Activated naive CD4-positive, alpha-beta T cell treated with anti-CD3 and anti-CD28 coated beads, Interleukin-2, amount 50 U/mL, for 24 hours (primary cell): ENCODE measurements around the gene CSMD2.

Experiments used
- H3K27ac Mint-ChIP-seq: one replicate; pipeline ENCODE4 v1.8.0; 2021; ENCODE audit warnings: mild to moderate bottlenecking, mixed read lengths
- H3K27me3 Mint-ChIP-seq: one replicate; pipeline ENCODE4 v1.8.0; 2021; ENCODE audit warnings: mixed read lengths
- H3K36me3 Mint-ChIP-seq: one replicate; pipeline ENCODE4 v1.8.0; 2021; ENCODE audit warnings: mixed read lengths
- H3K4me1 Mint-ChIP-seq: one replicate; pipeline ENCODE4 v1.8.0; 2021; ENCODE audit warnings: mixed read lengths
- H3K4me3 Mint-ChIP-seq: one replicate; pipeline ENCODE4 v1.8.0; 2021; ENCODE audit warnings: mild to moderate bottlenecking, mixed read lengths
- H3K9me3 Mint-ChIP-seq: one replicate; pipeline ENCODE4 v1.8.0; 2021; ENCODE audit warnings: mixed read lengths

The CSMD2 gene

DNA sequence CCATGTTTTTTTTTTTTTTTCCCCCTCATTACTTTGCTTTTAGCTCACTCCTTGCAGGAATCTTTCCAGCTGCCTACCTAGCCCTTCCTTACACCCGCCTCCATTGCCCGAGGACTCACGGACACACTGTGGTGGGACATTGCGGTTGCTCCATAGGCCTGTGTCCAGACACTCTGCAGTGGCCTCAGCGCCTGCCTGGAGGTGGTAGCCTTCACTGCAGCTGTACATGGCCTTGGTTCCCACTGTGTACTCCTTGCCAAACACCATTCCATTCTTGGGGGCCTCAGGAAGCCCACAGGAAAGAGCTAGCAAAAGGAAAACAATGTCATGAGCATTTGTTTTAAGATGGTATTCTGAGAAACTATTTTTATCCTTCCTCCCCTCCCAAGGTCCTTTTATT lies 592.6 kb downstream of the CSMD2 start:
- Mint-ChIP-seq H3K4me1 (no peaks in the 10 kb centered on the region), H3K36me3 (no peaks in the 10 kb centered on the region), H3K9me3 (no peaks in the 10 kb centered on the region), H3K27ac (no peak overlapping the region), H3K27me3 (peaks cover 21% of the 10 kb centered on the region), H3K4me3 (no peak overlapping the region)

DNA sequence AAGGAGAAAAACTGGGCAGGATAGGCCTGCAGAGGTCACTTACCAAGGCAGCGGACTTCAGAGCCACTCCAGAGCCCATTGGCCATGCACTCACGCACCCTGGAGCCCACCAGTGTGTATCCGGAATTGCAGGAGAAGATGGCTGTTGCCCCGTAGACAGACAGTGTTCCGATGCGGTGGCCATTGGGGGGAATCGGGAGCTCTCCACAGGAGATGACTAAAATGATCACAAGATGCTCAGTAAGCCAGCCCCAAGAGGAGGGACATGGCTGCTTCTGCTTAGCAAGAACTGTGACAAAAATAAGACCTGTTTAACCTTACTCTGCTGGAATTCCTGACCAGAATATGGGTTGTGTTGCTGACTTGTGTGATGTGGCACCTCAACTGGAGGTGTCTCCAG lies 595.7 kb downstream of the CSMD2 start:
- Mint-ChIP-seq H3K4me3 (no peak overlapping the region), H3K4me1 (no peaks in the 10 kb centered on the region), H3K36me3 (no peaks in the 10 kb centered on the region), H3K9me3 (no peaks in the 10 kb centered on the region), H3K27me3 (peaks cover 23% of the 10 kb centered on the region), H3K27ac (no peak overlapping the region)

GRCh38 chr1:33563699-33564098 lies 601.3 kb downstream of the CSMD2 start:
- H3K4me1 Mint-ChIP-seq = no peaks in the 10 kb centered on the region
- no peaks in the 10 kb centered on the region for H3K36me3 Mint-ChIP-seq
- no peak overlapping the region for H3K27ac Mint-ChIP-seq
- H3K9me3 Mint-ChIP-seq = no peaks in the 10 kb centered on the region
- no peak overlapping the region for H3K4me3 Mint-ChIP-seq
- peaks cover 10% of the 10 kb centered on the region for H3K27me3 Mint-ChIP-seq

- Mint-ChIP-seq H3K4me1 (no peaks in the 10 kb centered on the region), H3K27ac (no peak overlapping the region), H3K4me3 (no peak overlapping the region), H3K9me3 (no peaks in the 10 kb centered on the region), H3K36me3 (no peaks in the 10 kb centered on the region), H3K27me3 (peaks cover 10% of the 10 kb centered on the region)
These were observed 602.5 kb downstream of the CSMD2 start for GRCh38 chr1:33562563-33562962.

DNA sequence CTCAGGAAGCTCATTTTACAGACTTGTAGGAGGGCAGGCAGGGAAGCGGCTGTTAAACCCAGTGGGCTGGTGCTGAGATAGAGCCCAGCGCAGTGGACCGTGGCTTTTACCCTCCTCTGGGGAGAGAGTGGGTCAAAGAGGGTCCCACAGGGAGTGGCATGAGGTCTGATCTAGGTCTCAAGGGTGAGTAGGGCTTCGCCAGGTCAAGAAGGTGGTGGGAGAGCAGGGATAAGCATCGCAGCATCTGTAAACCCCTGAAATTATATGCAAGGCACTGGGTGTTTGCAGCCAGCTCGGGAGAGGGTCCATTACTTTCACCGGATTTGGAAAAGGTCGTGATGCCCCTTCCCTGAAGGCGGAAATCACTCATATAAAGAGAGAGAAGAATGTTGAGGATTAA lies 603.5 kb downstream of the CSMD2 start:
- peaks cover 9% of the 10 kb centered on the region for H3K27me3 Mint-ChIP-seq

DNA sequence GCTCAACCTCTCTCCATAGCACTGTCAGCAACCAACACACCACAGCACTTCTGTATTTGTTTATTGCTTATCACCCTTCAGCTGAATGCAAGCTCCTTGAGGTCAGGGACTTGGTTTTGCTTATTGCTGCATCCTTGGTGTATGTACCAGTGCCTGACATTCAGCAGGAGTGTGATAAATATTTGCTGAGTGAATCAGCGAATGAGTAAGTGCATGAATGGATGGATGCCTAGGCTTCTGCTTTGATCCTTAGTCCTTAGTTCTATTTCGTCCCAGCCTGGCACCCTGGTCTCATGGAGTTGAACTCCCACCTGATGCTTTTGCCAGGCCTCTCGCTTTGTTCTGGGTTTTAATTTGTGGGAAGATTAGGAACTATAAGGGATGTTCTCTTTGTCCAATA lies 604.4 kb downstream of the CSMD2 start:
- Mint-ChIP-seq H3K36me3 (no peaks in the 10 kb centered on the region), H3K27me3 (peaks cover 5% of the 10 kb centered on the region), H3K27ac (no peak overlapping the region), H3K4me1 (no peaks in the 10 kb centered on the region), H3K4me3 (no peak overlapping the region), H3K9me3 (no peaks in the 10 kb centered on the region)

More for the DNA sequence above, 603.5 kb downstream of the CSMD2 start:
- Mint-ChIP-seq H3K9me3 (no peaks in the 10 kb centered on the region), H3K36me3 (no peaks in the 10 kb centered on the region), H3K4me3 (no peak overlapping the region), H3K4me1 (no peaks in the 10 kb centered on the region), H3K27ac (no peak overlapping the region)

- H3K36me3 Mint-ChIP-seq = no peaks in the 10 kb centered on the region
- H3K4me1 Mint-ChIP-seq = no peaks in the 10 kb centered on the region
- H3K4me3 Mint-ChIP-seq = no peak overlapping the region
- no peak overlapping the region for H3K27ac Mint-ChIP-seq
- H3K27me3 Mint-ChIP-seq = peaks cover 4% of the 10 kb centered on the region
- peaks cover 15% of the 10 kb centered on the region for H3K9me3 Mint-ChIP-seq
These were observed 616.3 kb downstream of the CSMD2 start for GRCh38 chr1:33548721-33549120.

- peaks cover 4% of the 10 kb centered on the region for H3K27me3 Mint-ChIP-seq
- H3K27ac Mint-ChIP-seq = no peak overlapping the region
- peaks cover 15% of the 10 kb centered on the region for H3K9me3 Mint-ChIP-seq
- no peak overlapping the region for H3K4me3 Mint-ChIP-seq
- H3K36me3 Mint-ChIP-seq = no peaks in the 10 kb centered on the region
- H3K4me1 Mint-ChIP-seq = no peaks in the 10 kb centered on the region
These were observed 616.7 kb downstream of the CSMD2 start for GRCh38 chr1:33548319-33548718.

DNA sequence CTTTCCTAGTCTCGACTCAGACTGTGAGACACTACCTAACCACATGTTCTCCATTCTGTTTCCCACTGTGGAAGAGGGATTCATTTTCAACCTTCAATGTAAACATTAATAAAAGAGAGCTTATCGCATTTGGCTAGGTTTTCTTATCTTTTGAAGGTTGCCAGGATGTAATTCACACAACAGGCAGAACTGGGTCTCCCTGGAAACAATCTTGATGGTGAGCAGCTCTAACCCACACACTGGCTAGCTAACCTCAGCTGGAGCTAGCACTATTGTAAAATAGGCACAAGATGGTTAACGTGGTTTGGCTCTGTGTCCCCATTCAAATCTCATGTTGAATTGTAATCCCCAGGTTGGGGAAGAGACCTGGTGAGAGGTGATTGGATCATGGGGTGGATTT lies 617.5 kb downstream of the CSMD2 start:
- Mint-ChIP-seq H3K36me3 (no peaks in the 10 kb centered on the region), H3K9me3 (peaks cover 15% of the 10 kb centered on the region), H3K27me3 (peaks cover 4% of the 10 kb centered on the region), H3K4me1 (no peaks in the 10 kb centered on the region), H3K4me3 (no peak overlapping the region), H3K27ac (no peak overlapping the region)

DNA sequence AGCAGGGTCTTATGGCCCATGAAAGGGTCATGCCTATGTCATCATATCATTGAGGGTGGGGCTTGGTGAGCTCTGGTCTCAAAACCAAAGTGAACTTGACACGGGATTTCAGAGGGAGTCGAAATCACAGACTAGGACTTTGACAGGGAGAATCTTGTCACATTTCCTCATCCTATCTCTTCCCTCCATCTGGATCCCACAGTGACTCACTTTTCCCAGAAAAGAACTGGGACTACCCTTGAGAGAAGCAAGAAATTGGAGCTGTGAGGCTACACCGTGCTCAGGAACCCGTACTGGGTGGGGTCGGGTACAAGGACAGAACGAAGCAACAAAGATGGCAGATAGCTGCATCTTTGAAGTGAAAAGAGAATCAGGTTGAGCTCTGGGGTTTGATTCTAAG lies 623.1 kb downstream of the CSMD2 start:
- no peaks in the 10 kb centered on the region for H3K4me1 Mint-ChIP-seq
- H3K27ac Mint-ChIP-seq = no peak overlapping the region
- no peaks in the 10 kb centered on the region for H3K9me3 Mint-ChIP-seq
- peaks cover 2% of the 10 kb centered on the region for H3K27me3 Mint-ChIP-seq
- no peaks in the 10 kb centered on the region for H3K36me3 Mint-ChIP-seq
- H3K4me3 Mint-ChIP-seq = no peak overlapping the region

GRCh38 chr1:33537885-33538284 lies 627.1 kb downstream of the CSMD2 start:
- Mint-ChIP-seq H3K36me3 (no peaks in the 10 kb centered on the region), H3K27me3 (peaks cover 3% of the 10 kb centered on the region), H3K9me3 (no peaks in the 10 kb centered on the region), H3K27ac (no peak overlapping the region), H3K4me3 (no peak overlapping the region), H3K4me1 (no peaks in the 10 kb centered on the region)

DNA sequence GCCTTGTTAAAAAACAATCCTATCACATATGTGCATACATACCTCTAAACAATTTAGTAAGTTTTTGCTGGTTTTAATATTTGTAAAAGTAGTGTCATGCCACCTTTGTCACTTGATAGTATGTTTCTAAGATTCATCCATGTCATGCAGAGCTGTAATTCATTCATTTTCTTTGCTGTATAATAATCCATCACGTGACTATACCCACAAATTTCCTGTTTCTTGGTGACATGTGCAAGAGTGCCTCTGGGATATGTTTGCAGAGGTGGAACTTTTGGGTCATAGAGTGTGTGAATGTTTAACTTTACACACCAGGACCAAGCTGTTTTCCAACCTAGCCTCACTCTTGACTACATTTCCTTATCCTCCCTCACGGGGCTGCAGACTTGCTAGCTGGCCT lies 629.7 kb downstream of the CSMD2 start:
- H3K4me3 Mint-ChIP-seq = no peak overlapping the region
- H3K4me1 Mint-ChIP-seq = no peaks in the 10 kb centered on the region
- no peaks in the 10 kb centered on the region for H3K9me3 Mint-ChIP-seq
- no peaks in the 10 kb centered on the region for H3K36me3 Mint-ChIP-seq
- no peak overlapping the region for H3K27ac Mint-ChIP-seq
- H3K27me3 Mint-ChIP-seq = peaks cover 2% of the 10 kb centered on the region

GRCh38 chr1:33532936-33533335 lies 632.1 kb downstream of the CSMD2 start:
- Mint-ChIP-seq H3K4me3 (no peak overlapping the region), H3K4me1 (no peaks in the 10 kb centered on the region), H3K36me3 (no peaks in the 10 kb centered on the region), H3K27ac (no peak overlapping the region), H3K9me3 (no peaks in the 10 kb centered on the region), H3K27me3 (peaks cover 4% of the 10 kb centered on the region)

- Mint-ChIP-seq H3K27me3 (peaks cover 4% of the 10 kb centered on the region), H3K4me1 (no peaks in the 10 kb centered on the region), H3K4me3 (no peak overlapping the region), H3K36me3 (no peaks in the 10 kb centered on the region), H3K9me3 (no peaks in the 10 kb centered on the region), H3K27ac (no peak overlapping the region)
These were observed 632.8 kb downstream of the CSMD2 start for GRCh38 chr1:33532250-33532649.

- H3K27me3 Mint-ChIP-seq = peaks cover 6% of the 10 kb centered on the region
- no peak overlapping the region for H3K4me3 Mint-ChIP-seq
- no peaks in the 10 kb centered on the region for H3K36me3 Mint-ChIP-seq
- H3K27ac Mint-ChIP-seq = no peak overlapping the region
- H3K9me3 Mint-ChIP-seq = no peaks in the 10 kb centered on the region
- H3K4me1 Mint-ChIP-seq = no peaks in the 10 kb centered on the region
These were observed 635.1 kb downstream of the CSMD2 start for GRCh38 chr1:33529957-33530356.

DNA sequence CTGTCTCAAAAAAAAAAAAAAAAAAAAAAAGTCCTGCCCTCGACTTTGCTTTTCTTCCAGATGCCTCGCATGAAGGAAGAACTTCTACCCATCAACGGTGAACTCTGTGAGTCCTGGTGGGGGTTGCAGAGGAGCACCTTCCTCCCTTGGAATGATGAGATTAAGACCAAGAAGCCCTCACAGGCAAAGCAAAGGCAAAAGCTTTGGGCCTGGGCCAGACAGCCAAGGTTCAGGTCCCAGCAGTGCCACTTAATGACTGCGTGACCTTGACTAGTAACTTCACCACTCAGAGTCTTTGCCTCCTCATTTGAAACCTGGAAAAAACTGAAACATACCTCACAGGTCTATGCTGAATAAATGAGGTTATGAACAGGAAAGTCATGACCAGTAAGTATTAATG lies 637.1 kb downstream of the CSMD2 start:
- Mint-ChIP-seq H3K27me3 (peaks cover 6% of the 10 kb centered on the region), H3K36me3 (no peaks in the 10 kb centered on the region), H3K4me3 (no peak overlapping the region), H3K4me1 (no peaks in the 10 kb centered on the region), H3K9me3 (no peaks in the 10 kb centered on the region), H3K27ac (no peak overlapping the region)

GRCh38 chr1:33524586-33524985 lies 640.4 kb downstream of the CSMD2 start:
- H3K4me1 Mint-ChIP-seq = no peaks in the 10 kb centered on the region

More at GRCh38 chr1:33524586-33524985, 640.4 kb downstream of the CSMD2 start:
- H3K27ac Mint-ChIP-seq = no peak overlapping the region
- H3K4me3 Mint-ChIP-seq = no peak overlapping the region
- H3K36me3 Mint-ChIP-seq = no peaks in the 10 kb centered on the region
- H3K9me3 Mint-ChIP-seq = no peaks in the 10 kb centered on the region
- peaks cover 7% of the 10 kb centered on the region for H3K27me3 Mint-ChIP-seq
